ENCODE measurements around the gene ZNF281.

DNA sequence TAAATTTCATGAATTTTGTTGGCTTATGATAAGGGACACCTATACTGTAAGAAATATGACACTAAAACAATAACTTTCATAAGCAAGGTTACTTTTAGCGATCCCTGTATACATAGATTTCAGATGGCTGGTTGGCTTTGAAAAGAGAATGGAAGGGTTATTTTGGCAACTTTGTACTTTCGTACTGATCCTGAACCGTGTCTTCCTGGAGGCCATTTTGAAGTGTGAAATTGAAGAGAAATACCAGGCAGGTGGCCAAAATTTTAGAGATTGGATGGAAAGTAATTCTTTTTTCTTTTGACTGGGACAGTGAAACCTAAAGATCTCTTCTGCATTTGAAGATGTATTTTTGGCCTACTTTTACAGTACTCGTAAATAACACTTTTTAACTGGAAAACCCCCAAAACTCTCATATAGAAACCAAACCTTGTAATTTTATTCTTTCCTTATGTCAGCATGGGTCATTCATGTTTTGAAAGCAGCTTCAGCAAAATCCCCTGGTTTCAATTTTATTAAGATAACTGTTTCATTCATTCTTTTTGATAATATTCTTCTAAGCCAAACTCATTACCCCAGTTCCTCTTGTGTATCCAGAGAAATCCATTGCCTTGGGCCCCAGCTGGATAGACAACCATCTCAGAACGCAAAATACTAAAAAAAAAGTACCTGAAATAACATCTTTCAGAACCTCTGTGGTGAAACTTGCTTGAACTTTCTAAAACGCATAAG is 38.4 kb upstream of the ZNF281 start:
- TF ChIP-seq, protein P1, sequence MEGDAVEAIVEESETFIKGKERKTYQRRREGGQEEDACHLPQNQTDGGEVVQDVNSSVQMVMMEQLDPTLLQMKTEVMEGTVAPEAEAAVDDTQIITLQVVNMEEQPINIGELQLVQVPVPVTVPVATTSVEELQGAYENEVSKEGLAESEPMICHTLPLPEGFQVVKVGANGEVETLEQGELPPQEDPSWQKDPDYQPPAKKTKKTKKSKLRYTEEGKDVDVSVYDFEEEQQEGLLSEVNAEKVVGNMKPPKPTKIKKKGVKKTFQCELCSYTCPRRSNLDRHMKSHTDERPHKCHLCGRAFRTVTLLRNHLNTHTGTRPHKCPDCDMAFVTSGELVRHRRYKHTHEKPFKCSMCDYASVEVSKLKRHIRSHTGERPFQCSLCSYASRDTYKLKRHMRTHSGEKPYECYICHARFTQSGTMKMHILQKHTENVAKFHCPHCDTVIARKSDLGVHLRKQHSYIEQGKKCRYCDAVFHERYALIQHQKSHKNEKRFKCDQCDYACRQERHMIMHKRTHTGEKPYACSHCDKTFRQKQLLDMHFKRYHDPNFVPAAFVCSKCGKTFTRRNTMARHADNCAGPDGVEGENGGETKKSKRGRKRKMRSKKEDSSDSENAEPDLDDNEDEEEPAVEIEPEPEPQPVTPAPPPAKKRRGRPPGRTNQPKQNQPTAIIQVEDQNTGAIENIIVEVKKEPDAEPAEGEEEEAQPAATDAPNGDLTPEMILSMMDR (IDR thresholded peaks at IDR 0.05): no peak
- TF ChIP-seq POLR2A (IDR thresholded peaks at IDR 0.05): no peak
